SK-N-DZ (cell line): Measurements from ENCODE around the gene GRIK2.
A peak's percentile ranks its signal among the peaks of the same experiment; 100 is the strongest.

Source experiments
- DNase-seq: peaks from one replicate; pipeline ENCODE4 v3.0.0-alpha.2; 2015; ENCODE audit warnings: low spot score

The GRIK2 gene

GRCh38 chr6:101537753-101538316, 144.3 kb downstream of the GRIK2 start:
- peak; percentile 37 for DNase-seq

- DNase-seq: no peak
Measured at GRCh38 chr6:101539510-101540245, 146.2 kb downstream of the GRIK2 start.

- DNase-seq: no peak
Measured at GRCh38 chr6:101541894-101542293, 148.4 kb downstream of the GRIK2 start.

GRCh38 chr6:101543796-101544195, 150.3 kb downstream of the GRIK2 start:
- no peak for DNase-seq

GRCh38 chr6:101544286-101544685, 150.8 kb downstream of the GRIK2 start:
- DNase-seq: no peak

GRCh38 chr6:101545191-101545590, 151.7 kb downstream of the GRIK2 start:
- no peak for DNase-seq

GRCh38 chr6:101550451-101550850, 156.9 kb downstream of the GRIK2 start:
- DNase-seq: no peak

- no peak for DNase-seq
Measured at GRCh38 chr6:101554231-101554630, 160.7 kb downstream of the GRIK2 start.

GRCh38 chr6:101558712-101559111, 165.2 kb downstream of the GRIK2 start:
- DNase-seq: peak; percentile 51

GRCh38 chr6:101572627-101573026, 179.1 kb downstream of the GRIK2 start:
- DNase-seq: no peak

GRCh38 chr6:101577091-101577490, 183.6 kb downstream of the GRIK2 start:
- no peak for DNase-seq

- no peak for DNase-seq
Measured at GRCh38 chr6:101578306-101578705, 184.8 kb downstream of the GRIK2 start.

GRCh38 chr6:101582792-101583191, 189.3 kb downstream of the GRIK2 start:
- no peak for DNase-seq

GRCh38 chr6:101585501-101585900, 192.0 kb downstream of the GRIK2 start:
- DNase-seq: no peak

GRCh38 chr6:101588343-101588742, 194.8 kb downstream of the GRIK2 start:
- no peak for DNase-seq

GRCh38 chr6:101595276-101595675, 201.8 kb downstream of the GRIK2 start:
- DNase-seq: no peak

GRCh38 chr6:101597693-101598092, 204.2 kb downstream of the GRIK2 start:
- DNase-seq: no peak

GRCh38 chr6:101605426-101605825, 211.9 kb downstream of the GRIK2 start:
- no peak for DNase-seq

- no peak for DNase-seq
Measured at GRCh38 chr6:101605874-101606273, 212.4 kb downstream of the GRIK2 start.

GRCh38 chr6:101607111-101607690, 213.7 kb downstream of the GRIK2 start:
- no peak for DNase-seq

GRCh38 chr6:101608703-101609102, 215.2 kb downstream of the GRIK2 start:
- no peak for DNase-seq

- DNase-seq: no peak
Measured at GRCh38 chr6:101613556-101613955, 220.0 kb downstream of the GRIK2 start.

GRCh38 chr6:101614774-101615173, 221.3 kb downstream of the GRIK2 start:
- no peak for DNase-seq
